Breast epithelium (tissue), 3 donors: ENCODE data around the gene GDNF.

Experiments
- POLR2A ChIP-seq: fragments of 450-650 bp; IDR thresholded peaks from one replicate; pipeline ENCODE4 v1.6.1; 2016; ENCODE audit warnings: antibody characterized with exemption, mild to moderate bottlenecking, moderate library complexity
- POLR2AphosphoS5 ChIP-seq, 3 donors: sonication (generic); formaldehyde crosslinking; IDR thresholded peaks; one replicate each; pipeline ENCODE4 v1.6.1; 2017; ENCODE audit warnings: antibody characterized with exemption in 3 of 3
- TF ChIP-seq, protein P1 (sequence below), 3 donors: fragments of 450-650 bp; IDR thresholded peaks; one replicate each; pipeline ENCODE4 v1.5.1; 2016 to 2017; ENCODE audit warnings: antibody characterized with exemption in 3 of 3, mild to moderate bottlenecking in 3 of 3, moderate library complexity in 3 of 3

DNA sequence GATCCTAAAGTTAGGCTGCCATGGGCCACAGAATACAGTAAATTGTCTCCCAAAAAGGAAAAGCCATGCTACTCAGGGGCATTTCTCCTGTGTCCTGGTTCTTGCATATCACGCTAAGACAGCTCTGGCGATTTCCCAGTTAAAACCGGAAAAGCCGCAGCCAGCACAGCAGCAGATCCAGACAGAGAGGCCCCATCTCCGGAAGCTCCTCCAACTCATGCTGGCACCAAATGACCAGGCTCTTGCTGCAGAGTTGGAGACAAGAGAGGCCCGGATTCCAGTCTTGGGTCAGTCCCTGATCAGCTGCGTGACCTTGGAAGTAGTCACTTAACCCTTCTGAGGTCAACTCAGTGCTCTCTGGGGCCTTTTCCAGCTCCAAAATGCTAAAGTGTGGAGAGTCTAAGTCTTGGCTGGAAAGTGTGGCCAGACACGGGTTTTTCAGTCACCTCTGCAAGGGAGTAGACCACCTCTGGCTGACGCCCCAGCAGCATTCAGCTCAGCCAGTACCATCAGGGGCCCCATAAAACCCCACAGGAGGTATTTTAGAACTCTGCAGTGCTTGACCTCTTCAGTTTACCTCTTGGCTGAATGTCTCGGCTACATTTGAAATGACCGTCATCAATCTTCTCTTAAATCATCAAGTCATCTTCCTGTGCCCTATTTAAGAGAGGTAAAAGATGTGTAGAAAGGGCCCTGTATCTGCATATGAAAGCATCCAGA, 16.2 kb downstream of the GDNF start:
- TF ChIP-seq, protein P1, sequence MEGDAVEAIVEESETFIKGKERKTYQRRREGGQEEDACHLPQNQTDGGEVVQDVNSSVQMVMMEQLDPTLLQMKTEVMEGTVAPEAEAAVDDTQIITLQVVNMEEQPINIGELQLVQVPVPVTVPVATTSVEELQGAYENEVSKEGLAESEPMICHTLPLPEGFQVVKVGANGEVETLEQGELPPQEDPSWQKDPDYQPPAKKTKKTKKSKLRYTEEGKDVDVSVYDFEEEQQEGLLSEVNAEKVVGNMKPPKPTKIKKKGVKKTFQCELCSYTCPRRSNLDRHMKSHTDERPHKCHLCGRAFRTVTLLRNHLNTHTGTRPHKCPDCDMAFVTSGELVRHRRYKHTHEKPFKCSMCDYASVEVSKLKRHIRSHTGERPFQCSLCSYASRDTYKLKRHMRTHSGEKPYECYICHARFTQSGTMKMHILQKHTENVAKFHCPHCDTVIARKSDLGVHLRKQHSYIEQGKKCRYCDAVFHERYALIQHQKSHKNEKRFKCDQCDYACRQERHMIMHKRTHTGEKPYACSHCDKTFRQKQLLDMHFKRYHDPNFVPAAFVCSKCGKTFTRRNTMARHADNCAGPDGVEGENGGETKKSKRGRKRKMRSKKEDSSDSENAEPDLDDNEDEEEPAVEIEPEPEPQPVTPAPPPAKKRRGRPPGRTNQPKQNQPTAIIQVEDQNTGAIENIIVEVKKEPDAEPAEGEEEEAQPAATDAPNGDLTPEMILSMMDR (IDR thresholded peaks at IDR 0.05), result no peak
- TF ChIP-seq POLR2A, result no peak
- TF ChIP-seq POLR2AphosphoS5 (IDR thresholded peaks at IDR 0.05), result no peak
